Stimulated activated naive B cell treated with anti-CD40 and anti-IgM and Interleukin-4, amounts not matched to agents 10 μg/mL and 1 μg/mL and 100 μg/mL, for 72 hours (primary cell): ENCODE results near the gene PAX1.
A peak's percentile ranks its signal among the peaks of the same experiment; 100 is the strongest.

ENCODE experiments used
- ATAC-seq, 2 donors: fragments of 150-1000 bp; cut with Tn5 transposase; replicated peaks; 2 replicates each; pipeline ENCODE4 v1.10.0; 2021; ENCODE audit warnings: moderate library complexity in 1 of 2
- DNase-seq: peaks from one replicate; pipeline ENCODE4 v3.0.0; 2021
- H3K27ac Mint-ChIP-seq: one replicate; pipeline ENCODE4 v1.8.0; 2022; ENCODE audit warnings: mild to moderate bottlenecking, mixed read lengths
- H3K27me3 Mint-ChIP-seq, 2 donors: one replicate each; pipeline ENCODE4 v1.8.0; 2022; ENCODE audit warnings: mixed read lengths in 2 of 2
- H3K36me3 Mint-ChIP-seq, 2 donors: one replicate each; pipeline ENCODE4 v1.8.0; 2022; ENCODE audit warnings: mixed read lengths in 2 of 2, mild to moderate bottlenecking in 1 of 2
- H3K4me1 Mint-ChIP-seq, 2 donors: one replicate each; pipeline ENCODE4 v1.8.0; 2022; ENCODE audit warnings: mixed read lengths in 2 of 2, mild to moderate bottlenecking in 1 of 2
- H3K4me3 Mint-ChIP-seq, 2 donors: one replicate each; pipeline ENCODE4 v1.8.0; 2022; ENCODE audit warnings: mild to moderate bottlenecking in 2 of 2, mixed read lengths in 2 of 2, moderate library complexity in 1 of 2
- H3K9me3 Mint-ChIP-seq, 2 donors: one replicate each; pipeline ENCODE4 v1.8.0; 2022; ENCODE audit warnings: mixed read lengths in 2 of 2, mild to moderate bottlenecking in 1 of 2

The PAX1 gene

DNA sequence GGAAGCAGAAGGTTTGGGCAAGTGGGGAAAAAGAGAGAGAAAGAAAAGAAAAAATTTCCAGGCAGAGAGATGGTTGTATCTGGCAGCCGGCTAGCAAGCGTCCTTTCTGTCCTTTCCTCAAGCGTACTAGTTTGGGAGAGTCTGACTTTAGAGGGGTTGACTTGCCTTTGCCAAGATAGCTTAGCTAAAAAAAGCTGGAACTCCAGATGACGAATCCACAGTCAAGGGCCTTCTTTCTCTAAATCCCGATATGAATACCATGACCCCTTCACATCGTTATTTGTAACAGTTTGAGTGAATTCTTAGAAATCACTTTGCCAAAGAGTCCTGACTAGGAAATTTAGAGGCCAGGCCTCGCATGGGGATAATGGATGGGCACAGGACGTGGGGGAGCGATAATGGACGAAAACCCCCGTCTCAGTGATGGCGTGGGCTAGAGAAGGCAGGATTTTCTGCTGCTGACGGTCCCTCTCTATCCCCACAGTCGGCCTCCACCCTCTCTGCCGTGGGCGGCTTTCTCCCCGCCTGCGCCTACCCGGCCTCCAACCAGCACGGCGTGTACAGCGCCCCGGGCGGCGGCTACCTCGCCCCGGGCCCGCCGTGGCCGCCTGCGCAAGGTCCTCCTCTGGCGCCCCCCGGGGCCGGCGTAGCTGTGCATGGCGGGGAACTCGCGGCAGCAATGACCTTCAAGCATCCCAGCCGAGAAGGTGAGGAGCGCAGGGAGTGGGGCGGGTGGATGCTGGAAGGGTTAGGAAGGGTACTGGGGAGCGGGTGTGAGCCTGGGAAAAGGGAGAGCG lies 3.5 kb downstream of the PAX1 start:
- Mint-ChIP-seq H3K27ac (no peak overlapping the region), H3K4me1 (peaks cover 6 to 12% of the 10 kb centered on the region in 2 donors), H3K36me3 (peaks cover 0 to 4% of the 10 kb centered on the region in 2 donors), H3K27me3 (peaks cover 66 to 80% of the 10 kb centered on the region in 2 donors), H3K4me3 (no peak overlapping the region), H3K9me3 (no peaks in the 10 kb centered on the region)
- ATAC-seq = no peak
- DNase-seq = no peak

GRCh38 chr20:21709535-21709904 lies 4.1 kb downstream of the PAX1 start:
- Mint-ChIP-seq H3K9me3 (no peaks in the 10 kb centered on the region), H3K4me1 (peaks cover 6 to 10% of the 10 kb centered on the region in 2 donors), H3K36me3 (peaks cover 0 to 4% of the 10 kb centered on the region in 2 donors), H3K27me3 (peaks cover 65 to 80% of the 10 kb centered on the region in 2 donors), H3K4me3 (no peak overlapping the region), H3K27ac (peak overlapping the region; percentile 5)
- DNase-seq (no peak), ATAC-seq (no peak)

DNA sequence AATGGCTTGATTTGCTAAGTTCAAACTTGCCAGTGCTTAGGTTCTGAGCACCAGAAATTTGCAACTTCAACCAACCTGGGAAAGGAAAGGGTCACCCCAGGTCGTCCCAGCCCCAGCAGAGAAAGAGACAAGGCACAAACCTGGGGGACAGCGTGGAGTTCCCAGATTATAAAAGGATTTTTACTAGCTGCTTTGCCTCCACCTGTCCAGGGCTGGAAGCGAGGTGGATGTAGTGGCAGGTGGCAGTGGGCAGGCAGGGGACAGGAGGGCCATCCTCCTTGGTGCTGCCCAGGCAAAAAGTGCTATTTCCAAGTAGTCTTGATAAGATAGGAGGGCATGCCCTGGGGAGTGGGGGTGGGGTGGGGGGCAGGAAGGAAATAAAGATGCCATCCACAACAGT lies 4.9 kb downstream of the PAX1 start:
- H3K27ac Mint-ChIP-seq = no peak overlapping the region
- no peaks in the 10 kb centered on the region for H3K9me3 Mint-ChIP-seq
- no peak overlapping the region for H3K4me3 Mint-ChIP-seq
- H3K27me3 Mint-ChIP-seq = peaks cover 65 to 80% of the 10 kb centered on the region in 2 donors
- DNase-seq = no peak
- peaks cover 5 to 6% of the 10 kb centered on the region in 2 donors for H3K4me1 Mint-ChIP-seq
- H3K36me3 Mint-ChIP-seq = peaks cover 0 to under 1% of the 10 kb centered on the region in 2 donors
- no peak for ATAC-seq

- Mint-ChIP-seq H3K27ac (no peak overlapping the region), H3K36me3 (no peaks in the 10 kb centered on the region), H3K4me1 (peaks cover 5 to 6% of the 10 kb centered on the region in 2 donors), H3K4me3 (no peak overlapping the region), H3K27me3 (peaks cover 70 to 82% of the 10 kb centered on the region in 2 donors), H3K9me3 (no peaks in the 10 kb centered on the region)
- ATAC-seq (no peak), DNase-seq (no peak)
Observed at GRCh38 chr20:21710863-21711431, 5.5 kb downstream of the PAX1 start.

DNA sequence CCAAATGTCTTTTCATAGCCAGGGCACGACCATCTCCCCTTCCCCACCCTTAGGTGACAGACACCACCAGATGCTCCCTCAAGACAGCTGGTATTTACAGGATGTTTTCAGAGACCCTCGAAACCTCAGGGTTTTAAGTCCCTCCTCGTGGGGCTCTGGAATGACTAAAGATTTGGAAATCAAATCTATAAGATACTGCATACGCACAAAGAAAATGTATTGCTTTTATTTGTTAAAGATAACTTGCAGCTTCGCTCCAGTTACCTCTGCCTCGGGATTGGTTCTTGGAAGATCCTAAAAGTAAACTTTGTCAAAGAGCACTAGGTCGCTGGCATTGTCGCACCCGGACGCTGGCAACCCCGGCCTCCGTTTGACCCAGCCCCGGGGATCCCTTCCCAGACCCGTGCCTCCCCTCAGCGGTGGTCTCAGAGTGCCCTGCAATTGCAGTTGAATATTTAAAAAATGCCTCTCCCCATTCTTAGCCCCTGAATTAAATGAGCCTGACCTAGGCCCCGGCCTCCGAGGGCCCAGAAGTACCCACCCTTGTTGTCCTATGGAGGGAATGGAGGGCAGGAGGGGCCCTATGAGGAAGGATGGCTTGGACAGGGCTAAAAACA lies 7.1 kb downstream of the PAX1 start:
- H3K27me3 Mint-ChIP-seq = peaks cover 71 to 82% of the 10 kb centered on the region in 2 donors
- H3K4me3 Mint-ChIP-seq = no peak overlapping the region

GRCh38 chr20:21713470-21713869 lies 8.0 kb downstream of the PAX1 start:
- no peak for DNase-seq
- Mint-ChIP-seq H3K27ac (no peak overlapping the region), H3K4me3 (no peak overlapping the region), H3K4me1 (peaks cover 4 to 5% of the 10 kb centered on the region in 2 donors), H3K27me3 (peaks cover 72 to 81% of the 10 kb centered on the region in 2 donors), H3K9me3 (no peaks in the 10 kb centered on the region), H3K36me3 (no peaks in the 10 kb centered on the region)
- no peak for ATAC-seq

More for the DNA sequence above, 7.1 kb downstream of the PAX1 start:
- ATAC-seq (no peak), DNase-seq (no peak)
- Mint-ChIP-seq H3K4me1 (peaks cover 5 to 6% of the 10 kb centered on the region in 2 donors), H3K36me3 (no peaks in the 10 kb centered on the region), H3K9me3 (no peaks in the 10 kb centered on the region), H3K27ac (peak overlapping the region; percentile 21)

- H3K27me3 Mint-ChIP-seq = peaks cover 68 to 77% of the 10 kb centered on the region in 2 donors
- peaks cover 3 to 5% of the 10 kb centered on the region in 2 donors for H3K4me1 Mint-ChIP-seq
- H3K36me3 Mint-ChIP-seq = no peaks in the 10 kb centered on the region
- no peak for ATAC-seq
- DNase-seq = no peak
- H3K9me3 Mint-ChIP-seq = no peaks in the 10 kb centered on the region
- H3K27ac Mint-ChIP-seq = no peak overlapping the region
- no peak overlapping the region for H3K4me3 Mint-ChIP-seq
Observed at GRCh38 chr20:21713901-21714296, 8.4 kb downstream of the PAX1 start.

- Mint-ChIP-seq H3K27ac (peak overlapping the region; percentile 32), H3K4me3 (peak overlapping the region in 1 of 2 donors; percentile 8), H3K36me3 (no peaks in the 10 kb centered on the region), H3K27me3 (peaks cover 61 to 70% of the 10 kb centered on the region in 2 donors), H3K4me1 (peaks cover 3 to 5% of the 10 kb centered on the region in 2 donors), H3K9me3 (no peaks in the 10 kb centered on the region)
- ATAC-seq (no peak), DNase-seq (no peak)
Observed at GRCh38 chr20:21714297-21715192, 9.1 kb downstream of the PAX1 start.

- peaks cover 3 to 5% of the 10 kb centered on the region in 2 donors for H3K4me1 Mint-ChIP-seq
- peaks cover 54 to 64% of the 10 kb centered on the region in 2 donors for H3K27me3 Mint-ChIP-seq
- ATAC-seq = no peak
- H3K27ac Mint-ChIP-seq = no peak overlapping the region
- H3K4me3 Mint-ChIP-seq = peak overlapping the region in 1 of 2 donors; percentile 8
- H3K36me3 Mint-ChIP-seq = no peaks in the 10 kb centered on the region
- no peaks in the 10 kb centered on the region for H3K9me3 Mint-ChIP-seq
- DNase-seq = no peak
Observed at GRCh38 chr20:21715193-21715881, 9.9 kb downstream of the PAX1 start.

DNA sequence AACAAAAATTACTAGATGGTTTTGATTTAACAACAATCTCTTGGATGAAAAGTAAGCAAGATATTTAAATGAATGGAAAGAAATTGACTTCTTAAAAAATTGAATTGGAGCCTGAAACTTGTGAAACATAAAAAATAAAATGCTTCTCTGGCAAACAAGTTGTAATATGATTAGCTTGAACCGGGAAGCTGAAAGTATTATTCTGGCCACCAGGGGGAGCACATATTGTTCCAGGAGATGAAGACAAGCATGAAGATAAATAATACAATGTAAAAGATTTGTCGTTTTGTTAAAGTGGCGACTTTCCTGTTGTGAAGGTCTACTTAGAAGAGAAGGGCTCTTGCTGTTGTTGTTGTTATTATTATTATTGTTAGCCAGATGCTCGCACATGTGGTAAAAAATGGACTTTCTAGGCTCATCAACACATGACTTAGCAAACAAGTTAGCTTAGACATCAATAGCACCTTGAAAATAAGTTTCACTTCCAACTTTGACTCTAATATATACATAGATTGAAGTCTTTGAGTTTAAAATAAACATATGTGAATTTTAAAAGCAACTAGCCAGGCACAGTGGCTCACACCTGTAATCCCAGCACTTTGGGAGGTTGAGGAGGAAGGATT lies 14.2 kb downstream of the PAX1 start:
- peak; percentile 20 for DNase-seq
- H3K4me1 Mint-ChIP-seq = peaks cover 0 to 3% of the 10 kb centered on the region in 2 donors
- peaks cover 33 to 37% of the 10 kb centered on the region in 2 donors for H3K27me3 Mint-ChIP-seq

DNA sequence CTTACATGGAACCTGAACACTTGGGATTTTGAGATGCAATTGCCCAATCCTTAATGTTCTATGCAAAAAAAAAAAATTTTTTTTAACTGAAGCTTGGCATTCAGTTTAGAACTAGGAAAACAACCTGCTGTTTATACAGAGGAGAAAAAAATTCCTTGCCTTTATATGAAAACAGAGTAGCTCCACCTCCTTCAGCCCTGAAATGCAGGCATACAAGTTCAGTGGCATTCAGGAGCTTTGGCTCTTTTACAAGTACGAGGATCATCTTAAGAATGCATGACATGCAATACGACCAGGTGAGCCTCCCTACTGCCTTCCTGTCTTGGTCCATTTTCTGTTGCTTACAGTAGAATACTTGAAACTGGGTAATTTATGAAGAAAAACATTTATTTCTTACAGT lies 20.4 kb downstream of the PAX1 start:
- H3K4me3 Mint-ChIP-seq = no peak overlapping the region
- peaks cover 0 to 1% of the 10 kb centered on the region in 2 donors for H3K9me3 Mint-ChIP-seq
- H3K27me3 Mint-ChIP-seq = no peaks in the 10 kb centered on the region
- DNase-seq (no peak), ATAC-seq (no peak)
- H3K36me3 Mint-ChIP-seq = no peaks in the 10 kb centered on the region
- H3K27ac Mint-ChIP-seq = no peak overlapping the region
- no peaks in the 10 kb centered on the region for H3K4me1 Mint-ChIP-seq

More for the DNA sequence above, 14.2 kb downstream of the PAX1 start:
- Mint-ChIP-seq H3K4me3 (no peak overlapping the region), H3K27ac (no peak overlapping the region), H3K36me3 (no peaks in the 10 kb centered on the region), H3K9me3 (no peaks in the 10 kb centered on the region)
- no peak for ATAC-seq

GRCh38 chr20:21729316-21729715 lies 23.9 kb downstream of the PAX1 start:
- DNase-seq (no peak), ATAC-seq (no peak)
- Mint-ChIP-seq H3K27ac (no peak overlapping the region), H3K36me3 (no peaks in the 10 kb centered on the region), H3K27me3 (no peaks in the 10 kb centered on the region), H3K4me1 (no peaks in the 10 kb centered on the region), H3K4me3 (no peak overlapping the region), H3K9me3 (peaks cover 0 to 1% of the 10 kb centered on the region in 2 donors)

DNA sequence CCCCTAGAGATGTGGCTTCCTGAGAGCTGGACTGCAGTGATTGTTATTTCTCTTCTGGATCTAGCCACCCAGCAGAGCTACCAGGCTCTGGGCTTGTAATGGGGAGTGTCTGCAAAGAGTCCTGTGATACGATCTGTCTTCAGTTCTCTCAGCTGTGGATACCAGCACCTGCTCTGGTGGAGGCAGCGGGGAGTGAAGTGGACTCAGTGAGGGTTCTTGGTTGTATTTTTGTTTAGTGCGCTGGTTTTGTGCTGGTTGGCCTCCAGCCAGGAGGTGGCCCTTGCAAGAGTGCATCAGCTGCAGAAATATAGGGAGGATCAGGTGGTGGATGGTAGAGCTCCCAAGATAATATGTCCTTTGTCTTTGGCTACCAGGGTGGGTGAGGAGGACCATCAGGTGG lies 33.7 kb downstream of the PAX1 start:
- DNase-seq (no peak), ATAC-seq (no peak)
- Mint-ChIP-seq H3K27ac (no peak overlapping the region), H3K36me3 (no peaks in the 10 kb centered on the region), H3K4me1 (no peaks in the 10 kb centered on the region), H3K4me3 (no peak overlapping the region), H3K9me3 (peaks cover 0 to 11% of the 10 kb centered on the region in 2 donors), H3K27me3 (no peaks in the 10 kb centered on the region)
